HEK293 (cell line): Measurements from ENCODE around the gene HOATZ.

Experiments used
- CTCF ChIA-PET: fragments of 350-600 bp; formaldehyde crosslinking; extraction: SDS; loops from one replicate; lab custom pipeline; 2021; ENCODE audit warnings: antibody characterized with exemption; lab: Yijun Ruan, JAX
- POLR2A ChIA-PET: fragments of 300-600 bp; formaldehyde crosslinking; extraction: SDS; loops from one replicate; lab custom pipeline; 2020; ENCODE audit warnings: antibody characterized with exemption, inconsistent platforms; lab: Yijun Ruan, JAX
- H3K27ac ChIP-seq: fragments of 200-500 bp; sonication (Bioruptor generic); 2 replicates; pipeline ENCODE4 v1.5.1; 2014; ENCODE audit warnings: low read depth, low read length, control low read depth, inconsistent platforms; ENCODE audit errors: extremely low read depth
- H3K36me3 ChIP-seq, 2 experiments: fragments of 200-500 bp in 1 of 2; sonication (Bioruptor generic) in 1 of 2; 1 replicate in 1 of 2; 2 replicates in 1 of 2; pipeline ENCODE4 v1.5.1; 2014 to 2017; ENCODE audit warnings: inconsistent platforms in 2 of 2, low read length in 2 of 2; ENCODE audit not compliant: control insufficient read depth in 2 of 2, insufficient read depth in 1 of 2
- H3K4me1 ChIP-seq: fragments of 200-500 bp; sonication (Bioruptor generic); 2 replicates; pipeline ENCODE4 v1.5.1; 2014; ENCODE audit warnings: mild to moderate bottlenecking, low read length, inconsistent platforms; ENCODE audit not compliant: control insufficient read depth, insufficient read depth
- H3K4me3 ChIP-seq: 2 replicates; pipeline ENCODE4 v1.5.1; 2011; ENCODE audit warnings: low read depth, mild to moderate bottlenecking, control low read depth, low read length, moderate library complexity
- H3K9me3 ChIP-seq: fragments of 200-500 bp; sonication (Bioruptor generic); 2 replicates; pipeline ENCODE4 v1.5.1; 2014; ENCODE audit warnings: low read depth, low read length, inconsistent platforms; ENCODE audit not compliant: control insufficient read depth, insufficient read depth
- CTCF ChIP-seq: fragments of 450-650 bp; formaldehyde crosslinking; IDR thresholded peaks from 2 replicates; pipeline ENCODE4 v1.5.1; 2016; ENCODE audit warnings: missing biosample characterization, missing genetic modification characterization
- GFI1B ChIP-seq: fragments of 450-650 bp; formaldehyde crosslinking; IDR thresholded peaks from 2 replicates; pipeline ENCODE4 v1.5.1; 2016; ENCODE audit warnings: missing biosample characterization, missing genetic modification characterization
- GLI4 ChIP-seq: fragments of 450-650 bp; formaldehyde crosslinking; IDR thresholded peaks from 2 replicates; pipeline ENCODE4 v1.5.1; 2016; ENCODE audit warnings: missing biosample characterization, missing genetic modification characterization
- HOXD13 ChIP-seq: sonication (generic); formaldehyde crosslinking; IDR thresholded peaks from 2 replicates; pipeline ENCODE4 v1.8.0; 2022; ENCODE audit warnings: missing genetic modification reagents, borderline replicate concordance
- MEIS1 ChIP-seq: sonication (generic); formaldehyde crosslinking; IDR thresholded peaks from 2 replicates; pipeline ENCODE4 v1.8.1; 2022; ENCODE audit warnings: missing genetic modification reagents, mild to moderate bottlenecking, borderline replicate concordance
- OSR2 ChIP-seq: fragments of 450-650 bp; formaldehyde crosslinking; IDR thresholded peaks from 2 replicates; pipeline ENCODE4 v1.5.1; 2016; ENCODE audit warnings: missing biosample characterization, missing genetic modification characterization
- PRDM1 ChIP-seq: fragments of 450-650 bp; formaldehyde crosslinking; IDR thresholded peaks from 2 replicates; pipeline ENCODE4; 2016; ENCODE audit warnings: missing biosample characterization, missing genetic modification characterization
- ZBTB11 ChIP-seq: fragments of 450-650 bp; formaldehyde crosslinking; conservative IDR thresholded peaks from 2 replicates; pipeline ENCODE4 v1.5.1; 2016; ENCODE audit warnings: low read depth, missing biosample characterization, missing genetic modification characterization
- ZBTB7A ChIP-seq: fragments of 450-650 bp; formaldehyde crosslinking; IDR thresholded peaks from 2 replicates; pipeline ENCODE4 v1.5.1; 2016; ENCODE audit warnings: low read depth, missing biosample characterization, missing genetic modification characterization
- ZNF16 ChIP-seq: fragments of 450-650 bp; formaldehyde crosslinking; IDR thresholded peaks from 2 replicates; pipeline ENCODE4 v1.5.1; 2016; ENCODE audit warnings: low read depth, missing biosample characterization, missing genetic modification characterization
- ZNF274 ChIP-seq, 2 experiments: fragments of 200-500 bp in 1 of 2; fragments of 450-650 bp in 1 of 2; sonication (Bioruptor generic) in 1 of 2; formaldehyde crosslinking in 1 of 2; IDR thresholded peaks; 2 replicates each; pipeline versions ENCODE4 v1.5.1 to v1.6.1; 2014 to 2016; ENCODE audit warnings: borderline replicate concordance in 1 of 2, inconsistent platforms in 1 of 2, low read length in 1 of 2, missing biosample characterization in 1 of 2, missing genetic modification characterization in 1 of 2
- ZNF302 ChIP-seq: fragments of 450-650 bp; formaldehyde crosslinking; IDR thresholded peaks from 2 replicates; pipeline ENCODE4 v1.5.1; 2016; ENCODE audit warnings: missing biosample characterization, missing genetic modification characterization, low read depth
- ZNF350 ChIP-seq: fragments of 450-650 bp; formaldehyde crosslinking; IDR thresholded peaks from 2 replicates; pipeline ENCODE4 v1.5.0; 2017; ENCODE audit warnings: missing biosample characterization, mild to moderate bottlenecking, missing genetic modification characterization
- ZNF433 ChIP-seq: fragments of 450-650 bp; formaldehyde crosslinking; IDR thresholded peaks from 2 replicates; pipeline ENCODE4 v1.5.1; 2016; ENCODE audit warnings: missing biosample characterization, missing genetic modification characterization, low read depth
- ZNF529 ChIP-seq: fragments of 450-650 bp; formaldehyde crosslinking; IDR thresholded peaks from 2 replicates; pipeline ENCODE4 v1.5.1; 2017; ENCODE audit warnings: missing genetic modification characterization, missing biosample characterization; ENCODE audit not compliant: insufficient replicate concordance
- ZNF560 ChIP-seq: fragments of 450-650 bp; formaldehyde crosslinking; IDR thresholded peaks from 2 replicates; pipeline ENCODE4 v1.5.1; 2017; ENCODE audit warnings: missing biosample characterization, missing genetic modification characterization, borderline replicate concordance
- ZNF561 ChIP-seq: fragments of 450-650 bp; IDR thresholded peaks from 2 replicates; pipeline ENCODE4 v1.5.1; 2018; ENCODE audit warnings: missing biosample characterization, missing genetic modification characterization, borderline replicate concordance
- ZNF596 ChIP-seq: fragments of 450-650 bp; IDR thresholded peaks from 2 replicates; pipeline ENCODE4 v1.5.0; 2018; ENCODE audit warnings: missing biosample characterization, mild to moderate bottlenecking, missing genetic modification characterization, moderate library complexity
- ZNF677 ChIP-seq: fragments of 450-650 bp; IDR thresholded peaks from 2 replicates; pipeline ENCODE4 v1.5.0; 2018; ENCODE audit warnings: missing biosample characterization, mild to moderate bottlenecking, missing genetic modification characterization, moderate library complexity
- ZXDB ChIP-seq: fragments of 450-650 bp; formaldehyde crosslinking; IDR thresholded peaks from 2 replicates; pipeline ENCODE4 v1.5.1; 2016; ENCODE audit warnings: missing biosample characterization, missing genetic modification characterization

The HOATZ gene

GRCh38 chr11:111571829-111572501 is 57.4 kb downstream of the HOATZ start:
- ChIA-PET CTCF (no interaction called here), POLR2A (no interaction called here)
- TF ChIP-seq ZNF16 (tag by site-specific recombination) = no peak
- no peak for TF ChIP-seq ZNF433 (tag by site-specific recombination)
- no peak for TF ChIP-seq ZNF596 (tag by site-specific recombination)
- no peak for TF ChIP-seq ZNF561
- TF ChIP-seq ZBTB7A (tag by site-specific recombination) = no peak
- TF ChIP-seq ZNF302 (tag by site-specific recombination) = no peak
- no peak for TF ChIP-seq GFI1B (tag by site-specific recombination)
- TF ChIP-seq ZNF560 (tag by site-specific recombination) = no peak
- TF ChIP-seq OSR2 (tag by site-specific recombination) = no peak
- TF ChIP-seq MEIS1 (CRISPR knock-in tag) = no peak
- TF ChIP-seq, all 188 proteins: peak for 0

GRCh38 chr11:111572581-111572980 is 58.0 kb downstream of the HOATZ start:
- H3K4me1 ChIP-seq = no peaks in the 10 kb centered on the region
- H3K27ac ChIP-seq = no peak overlapping the region
- H3K36me3 ChIP-seq = no peaks in the 10 kb centered on the region
- POLR2A ChIA-PET = no interaction called here
- CTCF ChIA-PET = interaction anchor here (0.6 kb wide), 1 partner anchor 8 kb away, joined by 4 read pairs; no protein-coding TSS in a partner anchor
- no peak overlapping the region for H3K4me3 ChIP-seq
- TF ChIP-seq ZNF350 (tag by site-specific recombination) (no peak), CTCF (tag by site-specific recombination) (no peak), ZBTB11 (tag by site-specific recombination) (no peak), PRDM1 (tag by site-specific recombination) (no peak), HOXD13 (CRISPR knock-in tag) (no peak), ZNF529 (no peak), ZNF274 (IDR thresholded peaks at IDR 0.05; ENCODE audit: low read length) (no peak), ZNF274 (tag by site-specific recombination; IDR thresholded peaks at IDR 0.05; ENCODE audit: borderline replicate concordance) (no peak), ZNF560 (tag by site-specific recombination) (no peak), ZXDB (no peak), ZNF677 (tag by site-specific recombination) (no peak), GLI4 (no peak)
- no peaks in the 10 kb centered on the region for H3K9me3 ChIP-seq

More at GRCh38 chr11:111571829-111572501, 57.4 kb downstream of the HOATZ start:
- Histone ChIP-seq H3K9me3 (no peaks in the 10 kb centered on the region), H3K36me3 (no peaks in the 10 kb centered on the region), H3K4me1 (no peaks in the 10 kb centered on the region), H3K27ac (no peak overlapping the region), H3K4me3 (no peak overlapping the region)
